SK-N-MC (cell line): Measurements from ENCODE around the gene RAP2B.

Experiments used
- EZH2 ChIP-seq: fragments of 200-600 bp; sonication (generic); IDR thresholded peaks from one replicate; pipeline ENCODE4 v1.6.1; 2017; ENCODE audit warnings: antibody characterized with exemption
- POLR2AphosphoS5 ChIP-seq: IDR thresholded peaks from 2 replicates; pipeline ENCODE4 v1.6.1; 2012; ENCODE audit warnings: mild to moderate bottlenecking, low read depth, low read length, borderline replicate concordance

DNA sequence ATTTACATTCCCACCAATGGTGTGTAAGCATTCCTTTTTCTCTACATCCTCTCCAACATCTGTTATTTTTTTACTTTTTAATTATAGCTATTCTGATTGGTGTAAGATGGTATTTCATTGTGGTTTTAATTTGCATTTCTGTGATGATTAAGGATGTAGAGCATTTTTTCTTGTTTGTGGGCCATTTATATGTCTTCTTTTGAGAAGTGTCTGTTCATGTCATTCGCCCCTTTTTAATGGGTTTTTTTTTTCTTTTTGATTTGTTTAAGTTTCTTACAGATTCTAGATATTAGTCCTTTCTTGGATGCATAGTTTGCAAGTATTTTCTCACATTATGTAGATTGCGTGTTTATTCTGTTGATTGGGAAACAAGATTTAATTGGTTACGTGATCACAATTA, 14.2 kb downstream of the RAP2B start:
- TF ChIP-seq EZH2: no peak
- TF ChIP-seq POLR2AphosphoS5: no peak
